Liver (tissue), 3 donors: ENCODE measurements around the gene ZNF778.

Experiments
- ATF3 ChIP-seq: IDR thresholded peaks from 2 replicates; pipeline ENCODE4 v1.6.1; 2016; ENCODE audit warnings: antibody characterized with exemption
- CTCF ChIP-seq: fragments of 150-350 bp; IDR thresholded peaks from 2 replicates; pipeline ENCODE4 v1.5.1; 2017; ENCODE audit warnings: improper control_type of control experiment, low read depth, low read length; ENCODE audit not compliant: missing input control
- GABPA ChIP-seq, 2 donors: IDR thresholded peaks in 1 of 2; conservative IDR thresholded peaks in 1 of 2; 2 replicates each; pipeline ENCODE4 v1.6.1; 2016; ENCODE audit warnings: antibody characterized with exemption in 2 of 2, mild to moderate bottlenecking in 1 of 2, moderate library complexity in 1 of 2
- JUND ChIP-seq, 2 donors: IDR thresholded peaks; 2 replicates each; pipeline ENCODE4 v1.6.1; 2016; ENCODE audit warnings: antibody characterized with exemption in 2 of 2
- donor health status: healthy.
- donor health status: healthy.

GRCh38 chr16:89183975-89184676 lies 33.4 kb upstream of the ZNF778 start:
- TF ChIP-seq CTCF (no peak), ATF3 (no peak), GABPA (IDR thresholded peaks at IDR 0.05 in 1 of 2, conservative IDR thresholded peaks at IDR 0.05 in 1 of 2) (no peak), JUND (IDR thresholded peaks at IDR 0.05) (no peak)
